Glomerular endothelial cell (primary cell): ENCODE measurements around the gene SEM1. TPM values are rescaled to one million over a fixed set of nuclear protein-coding genes. Genes with fewer than 3 reads are reported as not detected.
"Not testable (repeated sequence)": the region's sequence is repeated elsewhere in the genome, so short reads cannot be mapped to it uniquely, and the experiment has no call there.

Experiments
- DNase-seq: peaks from one replicate; pipeline ENCODE4 v3.0.0-alpha.2; 2011; ENCODE audit warnings: low read depth, low spot score; ENCODE audit errors: extremely low read depth
- total RNA-seq: library from RNA; depleted of rRNA; stranded (reverse); fragments of >200 nt; gene quantifications from 2 replicates; pipeline ENCODE4 v1.2.3, GENCODE V29; 2015

The SEM1 gene
- total RNA-seq, 1 donor from 2014 or later, result 25.6 TPM

DNA sequence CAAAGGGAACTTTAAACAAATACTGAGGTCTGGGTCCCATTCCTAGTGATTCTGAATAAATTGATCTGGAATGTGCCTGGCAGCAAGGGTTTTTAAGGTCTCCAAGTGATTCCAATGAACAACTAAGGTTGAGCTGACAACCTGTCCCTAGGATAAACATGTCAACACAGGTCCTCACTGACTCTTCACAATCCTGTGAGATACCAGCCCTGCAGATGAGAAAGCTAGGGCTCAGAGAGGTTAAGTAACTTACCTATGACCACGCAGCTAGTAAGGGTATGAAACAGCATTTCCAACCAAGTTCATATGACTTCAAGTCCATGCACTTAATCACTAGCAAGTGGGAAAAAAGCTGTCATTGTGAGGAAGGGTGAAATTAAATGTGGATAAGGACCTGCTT lies 44.0 kb downstream of the SEM1 start:
- no peak for DNase-seq

- no peak for DNase-seq
Observed at GRCh38 chr7:96664793-96665192, 44.9 kb downstream of the SEM1 start.

DNA sequence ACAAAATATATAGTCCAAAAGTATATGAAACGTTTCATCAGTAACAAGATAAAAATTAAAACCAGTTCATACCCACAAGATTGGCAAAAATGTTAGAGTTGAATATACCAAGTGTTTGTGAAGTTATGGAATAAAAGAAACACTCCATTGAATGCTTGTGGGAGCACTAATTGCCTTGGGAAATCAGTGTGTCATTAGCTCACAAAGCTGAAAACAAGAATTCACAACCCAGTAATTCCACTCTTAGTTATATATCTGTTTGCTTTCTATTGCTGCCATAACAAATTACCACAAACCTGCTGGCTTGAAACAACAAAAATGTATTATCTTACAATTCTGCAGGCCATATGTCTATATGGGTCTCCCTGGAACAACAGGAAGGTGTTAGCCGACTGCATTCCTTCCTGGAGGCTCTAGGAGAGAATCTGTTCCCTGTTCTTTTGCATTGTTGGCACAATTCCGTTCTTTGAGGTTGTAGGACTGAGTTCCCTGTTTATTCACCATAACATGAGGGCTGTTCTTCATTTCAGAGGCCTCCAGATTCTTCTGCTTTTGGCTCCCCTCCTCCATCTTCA lies 45.7 kb downstream of the SEM1 start:
- no peak for DNase-seq

- DNase-seq, result no peak
Observed at GRCh38 chr7:96663457-96663856, 46.2 kb downstream of the SEM1 start.

- DNase-seq, result not testable (repeated sequence)
Observed at GRCh38 chr7:96662151-96662550, 47.5 kb downstream of the SEM1 start.

DNA sequence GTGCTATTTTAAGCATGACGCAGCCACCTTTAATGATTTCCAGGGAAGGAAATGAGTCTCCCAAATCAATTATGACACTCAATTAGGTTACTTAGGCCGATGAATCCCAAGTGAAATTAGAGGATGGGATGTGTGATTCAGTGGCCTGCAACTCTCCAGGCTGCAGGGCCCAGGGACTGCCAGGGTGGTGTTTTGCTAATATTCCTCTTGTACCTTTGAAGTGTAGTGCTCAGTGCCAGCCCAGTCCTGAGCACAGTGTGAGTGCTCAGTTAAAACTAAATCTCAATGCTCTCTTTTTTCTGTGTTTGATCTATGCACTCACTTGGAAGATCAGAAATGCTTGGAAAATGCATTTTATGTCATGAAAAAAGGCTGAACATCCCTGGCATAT lies 51.6 kb downstream of the SEM1 start:
- DNase-seq, result no peak

DNA sequence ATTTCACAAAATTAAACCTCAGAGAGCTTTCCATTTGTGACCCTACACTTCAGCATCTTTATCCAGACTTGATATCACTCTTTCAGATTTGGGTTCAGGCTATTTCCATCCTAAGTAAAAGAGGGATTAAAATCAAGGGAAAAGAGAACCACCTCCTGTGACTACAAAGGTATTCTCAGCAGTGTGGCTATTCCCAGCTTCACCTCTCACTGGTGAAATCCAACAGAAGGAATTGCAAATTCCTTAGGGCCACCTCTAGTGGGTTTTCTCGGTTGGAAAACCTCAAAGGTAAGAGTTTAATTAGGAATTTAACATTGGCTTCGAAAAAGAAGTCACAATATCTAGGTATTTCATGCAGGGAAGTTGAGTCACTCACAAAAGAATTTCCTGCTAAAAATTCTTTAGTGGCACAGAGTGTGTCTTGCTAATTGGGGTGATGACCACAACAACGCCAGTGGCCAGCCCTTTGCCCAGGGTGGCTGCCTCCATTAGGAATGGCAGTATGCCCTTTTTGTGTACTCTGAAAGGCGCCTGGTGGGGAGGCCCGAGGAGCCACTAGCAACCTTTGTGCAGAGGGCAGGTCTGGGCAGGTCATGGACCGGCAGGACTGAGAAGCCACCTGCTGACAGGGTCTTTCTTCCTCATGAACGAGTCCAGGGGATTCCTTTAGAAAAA lies 52.2 kb downstream of the SEM1 start:
- no peak for DNase-seq

DNA sequence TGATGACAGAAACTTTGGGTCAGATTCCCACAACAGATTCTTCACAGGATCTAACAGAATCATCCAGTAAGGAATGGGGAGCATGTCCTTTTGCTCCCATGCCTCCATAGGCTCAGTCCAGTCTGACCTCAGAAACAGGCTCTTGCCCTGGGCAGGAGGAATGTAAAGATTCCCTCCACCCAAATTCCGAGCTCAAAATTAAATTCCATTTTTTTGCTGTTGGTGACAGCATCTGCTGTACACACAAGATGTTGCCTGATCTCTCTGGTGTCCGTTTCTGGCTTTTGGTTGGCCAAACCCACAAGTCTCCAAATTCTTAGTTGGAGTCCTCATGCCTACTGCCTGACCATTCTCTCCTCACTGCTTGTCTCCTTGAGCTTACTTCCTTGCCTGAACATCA lies 53.7 kb downstream of the SEM1 start:
- no peak for DNase-seq

GRCh38 chr7:96654630-96655188 lies 54.9 kb downstream of the SEM1 start:
- DNase-seq, result no peak

DNA sequence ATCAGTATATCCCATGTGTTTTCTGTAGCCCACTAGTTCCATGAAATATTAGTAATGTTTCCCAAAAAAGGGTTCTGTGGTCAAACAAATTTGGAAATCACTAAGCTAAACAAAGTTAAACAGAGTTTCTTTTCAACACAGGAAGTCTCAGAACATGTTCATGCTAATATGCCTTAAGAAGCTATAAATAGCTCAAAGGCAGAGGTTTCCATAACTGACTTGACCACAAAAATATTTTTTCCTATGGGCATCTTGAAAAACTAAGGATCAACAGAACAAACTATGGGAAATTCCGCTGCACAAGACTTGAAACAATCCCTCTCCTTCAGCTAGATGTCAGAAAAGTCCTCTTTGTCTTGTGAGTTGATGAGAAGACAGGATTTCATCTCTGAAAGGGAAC lies 59.7 kb downstream of the SEM1 start:
- DNase-seq, result no peak

GRCh38 chr7:96648784-96649183 lies 60.9 kb downstream of the SEM1 start:
- DNase-seq, result no peak

- no peak for DNase-seq
Observed at GRCh38 chr7:96647733-96648132, 61.9 kb downstream of the SEM1 start.

GRCh38 chr7:96645084-96645483 lies 64.6 kb downstream of the SEM1 start:
- DNase-seq, result no peak

DNA sequence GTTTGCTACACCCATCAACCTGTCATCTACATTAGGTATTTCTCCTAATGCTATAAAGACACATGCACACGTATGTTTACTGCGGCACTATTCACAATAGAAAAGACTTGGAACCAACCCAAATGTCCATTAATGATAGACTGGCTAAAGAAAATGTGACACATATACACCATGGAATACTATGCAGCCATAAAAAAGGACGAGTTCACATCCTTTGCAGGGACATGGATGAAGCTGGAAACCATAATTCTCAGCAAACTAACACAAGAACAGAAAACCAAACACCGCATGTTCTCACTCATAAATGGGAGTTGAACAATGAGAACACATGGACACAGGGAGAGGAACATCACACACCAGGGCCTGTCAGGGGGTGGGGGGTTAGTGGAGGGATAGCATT lies 66.2 kb downstream of the SEM1 start:
- not testable (repeated sequence) for DNase-seq

GRCh38 chr7:96640054-96640453 lies 69.6 kb downstream of the SEM1 start:
- DNase-seq, result no peak
